Activated naive CD4-positive, alpha-beta T cell treated with anti-CD3 and anti-CD28 coated beads, Interleukin-2, amount 10 ng/mL, durations not matched to agents 7 days and 5 days (primary cell): ENCODE results near the gene PARD3B.

Source experiments
- CTCF ChIA-PET: fragments of 350-600 bp; sonication (Branson Sonifier 250); formaldehyde crosslinking; loops from one replicate; lab custom pipeline; 2021; ENCODE audit warnings: antibody characterized with exemption; lab: Charles Lee
- DNase-seq: peaks from one replicate; pipeline ENCODE4 v3.0.0-alpha.2; 2020
- H3K27ac Mint-ChIP-seq: one replicate; pipeline ENCODE4 v1.8.0; 2021; ENCODE audit warnings: mild to moderate bottlenecking, moderate library complexity, mixed read lengths
- H3K27me3 Mint-ChIP-seq: one replicate; pipeline ENCODE4 v1.8.0; 2021; ENCODE audit warnings: mild to moderate bottlenecking, mixed read lengths
- H3K36me3 Mint-ChIP-seq: one replicate; pipeline ENCODE4 v1.8.0; 2021; ENCODE audit warnings: mixed read lengths
- H3K4me1 Mint-ChIP-seq: one replicate; pipeline ENCODE4 v1.8.0; 2021; ENCODE audit warnings: mixed read lengths
- H3K4me3 Mint-ChIP-seq: one replicate; pipeline ENCODE4 v1.8.0; 2021; ENCODE audit warnings: mild to moderate bottlenecking, moderate library complexity, mixed read lengths
- H3K9me3 Mint-ChIP-seq: one replicate; pipeline ENCODE4 v1.8.0; 2021; ENCODE audit warnings: mixed read lengths

Gene PARD3B

GRCh38 chr2:205543937-205544702 lies 998.8 kb downstream of the PARD3B start:
- H3K27ac Mint-ChIP-seq: no peak overlapping the region
- CTCF ChIA-PET: no interaction called here
- H3K9me3 Mint-ChIP-seq: no peaks in the 10 kb centered on the region
- DNase-seq: no peak
- no peak overlapping the region for H3K4me3 Mint-ChIP-seq
- peaks cover 22% of the 10 kb centered on the region for H3K4me1 Mint-ChIP-seq
- no peaks in the 10 kb centered on the region for H3K27me3 Mint-ChIP-seq
- H3K36me3 Mint-ChIP-seq: no peaks in the 10 kb centered on the region

- no peaks in the 10 kb centered on the region for H3K27me3 Mint-ChIP-seq
- CTCF ChIA-PET: no interaction called here
- H3K4me1 Mint-ChIP-seq: peaks cover 6% of the 10 kb centered on the region
- H3K36me3 Mint-ChIP-seq: no peaks in the 10 kb centered on the region
- no peak overlapping the region for H3K4me3 Mint-ChIP-seq
- no peaks in the 10 kb centered on the region for H3K9me3 Mint-ChIP-seq
- no peak for DNase-seq
- H3K27ac Mint-ChIP-seq: no peak overlapping the region
These were observed 1000.9 kb downstream of the PARD3B start for GRCh38 chr2:205545971-205546816.

- no peak for DNase-seq
- no peaks in the 10 kb centered on the region for H3K36me3 Mint-ChIP-seq
- CTCF ChIA-PET: no interaction called here
- H3K9me3 Mint-ChIP-seq: no peaks in the 10 kb centered on the region
- H3K27ac Mint-ChIP-seq: no peak overlapping the region
- H3K27me3 Mint-ChIP-seq: no peaks in the 10 kb centered on the region
- no peak overlapping the region for H3K4me3 Mint-ChIP-seq
- H3K4me1 Mint-ChIP-seq: no peaks in the 10 kb centered on the region
These were observed 1010.4 kb downstream of the PARD3B start for GRCh38 chr2:205555566-205556230.

GRCh38 chr2:205556357-205556756 lies 1011.1 kb downstream of the PARD3B start:
- Mint-ChIP-seq H3K27me3 (no peaks in the 10 kb centered on the region), H3K4me3 (no peak overlapping the region), H3K36me3 (no peaks in the 10 kb centered on the region), H3K27ac (no peak overlapping the region), H3K9me3 (no peaks in the 10 kb centered on the region), H3K4me1 (no peaks in the 10 kb centered on the region)
- DNase-seq: no peak
- CTCF ChIA-PET: no interaction called here

GRCh38 chr2:205556841-205557539 lies 1011.7 kb downstream of the PARD3B start:
- no peak overlapping the region for H3K27ac Mint-ChIP-seq
- DNase-seq: no peak
- H3K4me1 Mint-ChIP-seq: no peaks in the 10 kb centered on the region
- CTCF ChIA-PET: no interaction called here
- H3K36me3 Mint-ChIP-seq: no peaks in the 10 kb centered on the region
- no peaks in the 10 kb centered on the region for H3K27me3 Mint-ChIP-seq
- no peak overlapping the region for H3K4me3 Mint-ChIP-seq
- no peaks in the 10 kb centered on the region for H3K9me3 Mint-ChIP-seq

- Mint-ChIP-seq H3K4me1 (no peaks in the 10 kb centered on the region), H3K27ac (no peak overlapping the region), H3K4me3 (no peak overlapping the region), H3K36me3 (no peaks in the 10 kb centered on the region), H3K27me3 (no peaks in the 10 kb centered on the region), H3K9me3 (no peaks in the 10 kb centered on the region)
- CTCF ChIA-PET: no interaction called here
- no peak for DNase-seq
These were observed 1012.6 kb downstream of the PARD3B start for GRCh38 chr2:205557873-205558272.

- DNase-seq: no peak
- Mint-ChIP-seq H3K4me3 (no peak overlapping the region), H3K9me3 (no peaks in the 10 kb centered on the region), H3K27ac (no peak overlapping the region), H3K36me3 (no peaks in the 10 kb centered on the region), H3K27me3 (no peaks in the 10 kb centered on the region), H3K4me1 (no peaks in the 10 kb centered on the region)
- CTCF ChIA-PET: interaction anchor here (1.0 kb wide), 1 partner anchor 66 kb away, joined by 3 read pairs; no protein-coding TSS in a partner anchor
These were observed 1016.2 kb downstream of the PARD3B start for GRCh38 chr2:205561441-205561840.

- no peaks in the 10 kb centered on the region for H3K27me3 Mint-ChIP-seq
These were observed 1018.4 kb downstream of the PARD3B start for GRCh38 chr2:205563646-205564045.

GRCh38 chr2:205564346-205565141 lies 1019.3 kb downstream of the PARD3B start:
- H3K4me1 Mint-ChIP-seq: no peaks in the 10 kb centered on the region
- H3K36me3 Mint-ChIP-seq: no peaks in the 10 kb centered on the region
- no peak for DNase-seq
- no peaks in the 10 kb centered on the region for H3K9me3 Mint-ChIP-seq
- H3K27me3 Mint-ChIP-seq: peaks cover under 1% of the 10 kb centered on the region
- H3K27ac Mint-ChIP-seq: no peak overlapping the region
- CTCF ChIA-PET: interaction anchor here (1.5 kb wide), 1 partner anchor 115 kb away, joined by 4 read pairs; no protein-coding TSS in a partner anchor
- H3K4me3 Mint-ChIP-seq: no peak overlapping the region

More at GRCh38 chr2:205563646-205564045, 1018.4 kb downstream of the PARD3B start:
- no peaks in the 10 kb centered on the region for H3K9me3 Mint-ChIP-seq
- no peak overlapping the region for H3K27ac Mint-ChIP-seq
- peak; percentile 30 for DNase-seq
- H3K4me1 Mint-ChIP-seq: no peaks in the 10 kb centered on the region
- H3K36me3 Mint-ChIP-seq: no peaks in the 10 kb centered on the region
- H3K4me3 Mint-ChIP-seq: no peak overlapping the region
- CTCF ChIA-PET: no interaction called here

GRCh38 chr2:205565142-205565522 lies 1019.9 kb downstream of the PARD3B start:
- Mint-ChIP-seq H3K9me3 (no peaks in the 10 kb centered on the region), H3K27ac (no peak overlapping the region), H3K36me3 (no peaks in the 10 kb centered on the region), H3K27me3 (peaks cover 4% of the 10 kb centered on the region), H3K4me1 (no peaks in the 10 kb centered on the region), H3K4me3 (no peak overlapping the region)
- DNase-seq: no peak
- CTCF ChIA-PET: interaction anchor here (1.5 kb wide), 1 partner anchor 114 kb away, joined by 4 read pairs; no protein-coding TSS in a partner anchor

- CTCF ChIA-PET: no interaction called here
- H3K9me3 Mint-ChIP-seq: no peaks in the 10 kb centered on the region
- no peak overlapping the region for H3K27ac Mint-ChIP-seq
- H3K36me3 Mint-ChIP-seq: no peaks in the 10 kb centered on the region
- H3K4me1 Mint-ChIP-seq: no peaks in the 10 kb centered on the region
- no peak for DNase-seq
- H3K4me3 Mint-ChIP-seq: no peak overlapping the region
- H3K27me3 Mint-ChIP-seq: peaks cover 4% of the 10 kb centered on the region
These were observed 1021.4 kb downstream of the PARD3B start for GRCh38 chr2:205566606-205567168.

- Mint-ChIP-seq H3K27ac (no peak overlapping the region), H3K27me3 (peaks cover 7% of the 10 kb centered on the region), H3K4me1 (no peaks in the 10 kb centered on the region), H3K9me3 (no peaks in the 10 kb centered on the region), H3K36me3 (no peaks in the 10 kb centered on the region), H3K4me3 (no peak overlapping the region)
- no peak for DNase-seq
- CTCF ChIA-PET: no interaction called here
These were observed 1023.3 kb downstream of the PARD3B start for GRCh38 chr2:205568620-205569019.

- no peaks in the 10 kb centered on the region for H3K9me3 Mint-ChIP-seq
- H3K4me1 Mint-ChIP-seq: no peaks in the 10 kb centered on the region
- no peak for DNase-seq
- H3K27me3 Mint-ChIP-seq: peaks cover 7% of the 10 kb centered on the region
- no peak overlapping the region for H3K27ac Mint-ChIP-seq
- CTCF ChIA-PET: no interaction called here
- H3K36me3 Mint-ChIP-seq: no peaks in the 10 kb centered on the region
- H3K4me3 Mint-ChIP-seq: no peak overlapping the region
These were observed 1025.4 kb downstream of the PARD3B start for GRCh38 chr2:205570648-205571047.
